GM12892 (cell line): ENCODE measurements around the gene CACNA1G.

ENCODE experiments used
- DNase-seq: peaks from one replicate; pipeline ENCODE4 v3.0.0; 2011; ENCODE audit not compliant: insufficient read length
- FAIRE-seq: peaks from 2 replicates; lab custom pipeline; 2011; peaks lifted over from hg19 to GRCh38; lab: Jason Lieb, UNC
- POLR2A ChIP-seq: IDR thresholded peaks from 2 replicates; pipeline ENCODE4 v1.6.1; 2011; ENCODE audit warnings: low read depth, low read length, control low read depth
- POLR2AphosphoS5 ChIP-seq: IDR thresholded peaks from 2 replicates; pipeline ENCODE4 v1.6.1; 2011; ENCODE audit warnings: low read depth, low read length, control low read depth
- TAF1 ChIP-seq: IDR thresholded peaks from 2 replicates; pipeline ENCODE4 v1.6.1; 2011; ENCODE audit warnings: low read depth, mild to moderate bottlenecking, control low read depth, low read length, borderline replicate concordance

CACNA1G gene

GRCh38 chr17:50523208-50523607 is 37.3 kb upstream of the CACNA1G start:
- no peak for FAIRE-seq
- TF ChIP-seq TAF1 = no peak
- no peak for TF ChIP-seq POLR2AphosphoS5
- no peak for TF ChIP-seq POLR2A
- no peak for DNase-seq

GRCh38 chr17:50524838-50525237 is 35.7 kb upstream of the CACNA1G start:
- DNase-seq = no peak
- TF ChIP-seq TAF1 (no peak), POLR2A (no peak), POLR2AphosphoS5 (no peak)
- no peak for FAIRE-seq

DNA sequence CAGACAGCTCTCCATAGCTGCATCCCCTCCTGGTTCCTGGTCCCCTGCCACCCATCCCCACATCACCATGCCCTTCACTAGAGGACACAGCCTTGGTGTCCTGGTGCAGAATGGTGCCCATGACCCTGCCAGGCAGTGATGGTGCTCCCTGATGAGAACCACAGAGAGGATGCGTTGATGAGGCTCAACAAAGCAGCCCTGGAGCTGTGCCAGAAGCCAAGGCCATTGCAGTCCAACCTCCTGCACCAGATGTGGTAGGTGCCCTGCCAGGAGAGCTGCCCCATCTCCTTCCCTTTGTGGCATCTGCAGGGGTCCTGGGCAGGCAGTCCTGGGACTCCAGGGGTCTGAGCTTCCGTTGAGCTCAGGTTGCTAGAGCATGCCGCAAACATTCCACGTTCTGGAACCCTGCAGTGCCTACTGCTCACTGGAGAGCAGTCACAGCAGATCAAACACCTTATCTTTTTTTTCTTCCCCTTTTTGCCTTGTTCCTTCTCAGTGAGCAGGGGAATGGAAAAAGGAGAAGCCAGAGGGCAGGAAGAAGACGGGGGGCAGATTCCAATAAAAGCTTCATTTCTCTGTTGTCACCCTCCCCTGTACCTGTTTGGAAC is 33.3 kb upstream of the CACNA1G start:
- TF ChIP-seq POLR2AphosphoS5 (no peak), TAF1 (no peak), POLR2A (no peak)
- DNase-seq = no peak
- no peak for FAIRE-seq

- FAIRE-seq (no peak), DNase-seq (no peak)
- TF ChIP-seq TAF1 = no peak
- TF ChIP-seq POLR2AphosphoS5 = no peak
- TF ChIP-seq POLR2A = no peak
Measured at GRCh38 chr17:50527949-50528474, 32.5 kb upstream of the CACNA1G start.

- DNase-seq = no peak
Measured at GRCh38 chr17:50529849-50530248, 30.7 kb upstream of the CACNA1G start.

GRCh38 chr17:50531428-50532025 is 29.0 kb upstream of the CACNA1G start:
- no peak for DNase-seq
- no peak for TF ChIP-seq POLR2AphosphoS5
- TF ChIP-seq TAF1 = no peak
- TF ChIP-seq POLR2A = no peak
- no peak for FAIRE-seq

More at GRCh38 chr17:50529849-50530248, 30.7 kb upstream of the CACNA1G start:
- TF ChIP-seq POLR2A (no peak), TAF1 (no peak), POLR2AphosphoS5 (no peak)
- FAIRE-seq = no peak

GRCh38 chr17:50532452-50533024 is 28.0 kb upstream of the CACNA1G start, which contains the start of gene EPN3:
EPN3 (plus strand) TSS chr17:50532735; CDS start chr17:50536557, 3,822 bp downstream.
- TF ChIP-seq POLR2A = no peak
- no peak for TF ChIP-seq TAF1
- TF ChIP-seq POLR2AphosphoS5 = no peak
- DNase-seq (no peak), FAIRE-seq (no peak)

DNA sequence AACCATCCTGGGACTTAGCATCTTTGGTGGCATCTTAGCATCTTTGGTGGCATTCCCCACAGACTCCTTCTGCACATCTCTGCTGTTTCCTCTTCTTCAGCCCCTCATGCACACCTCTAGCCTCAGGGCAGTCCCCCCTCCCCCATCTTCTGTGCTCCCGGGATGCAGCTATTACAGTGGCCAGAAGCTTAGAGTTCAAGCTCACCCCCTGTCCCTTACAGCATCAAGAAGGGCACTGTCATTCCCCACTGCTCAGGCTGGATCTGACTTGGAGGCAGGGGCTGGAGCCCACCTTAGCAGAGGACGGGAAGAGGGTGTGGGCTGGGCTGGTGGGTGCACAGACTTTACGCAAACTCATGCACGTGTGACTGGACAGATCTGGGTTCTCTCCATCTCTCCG is 27.3 kb upstream of the CACNA1G start:
- TF ChIP-seq POLR2A (no peak), POLR2AphosphoS5 (no peak), TAF1 (no peak)
- FAIRE-seq (no peak), DNase-seq (no peak)

DNA sequence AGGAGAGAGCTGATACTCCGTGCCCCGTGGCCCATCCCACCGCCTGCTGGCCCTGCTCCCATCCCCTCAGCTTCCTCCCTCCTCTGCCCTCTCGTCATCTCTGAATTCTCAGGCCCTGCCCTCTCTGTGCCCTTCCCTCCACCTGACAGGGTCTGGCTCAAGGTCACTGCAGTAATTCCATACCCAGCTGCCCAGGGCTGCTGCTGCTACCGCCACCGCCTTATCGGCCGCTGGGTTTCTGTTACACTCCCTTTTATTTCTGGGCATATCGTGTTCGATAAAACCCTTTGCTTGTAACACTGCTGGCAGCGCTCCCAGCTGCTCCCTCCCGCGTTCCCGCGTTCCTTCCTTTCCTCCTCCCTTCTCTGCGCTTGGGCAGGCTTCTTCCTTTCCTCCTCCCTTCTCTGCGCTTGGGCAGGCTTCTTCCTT is 26.8 kb upstream of the CACNA1G start:
- TF ChIP-seq TAF1 = no peak
- no peak for FAIRE-seq
- DNase-seq = no peak

DNA sequence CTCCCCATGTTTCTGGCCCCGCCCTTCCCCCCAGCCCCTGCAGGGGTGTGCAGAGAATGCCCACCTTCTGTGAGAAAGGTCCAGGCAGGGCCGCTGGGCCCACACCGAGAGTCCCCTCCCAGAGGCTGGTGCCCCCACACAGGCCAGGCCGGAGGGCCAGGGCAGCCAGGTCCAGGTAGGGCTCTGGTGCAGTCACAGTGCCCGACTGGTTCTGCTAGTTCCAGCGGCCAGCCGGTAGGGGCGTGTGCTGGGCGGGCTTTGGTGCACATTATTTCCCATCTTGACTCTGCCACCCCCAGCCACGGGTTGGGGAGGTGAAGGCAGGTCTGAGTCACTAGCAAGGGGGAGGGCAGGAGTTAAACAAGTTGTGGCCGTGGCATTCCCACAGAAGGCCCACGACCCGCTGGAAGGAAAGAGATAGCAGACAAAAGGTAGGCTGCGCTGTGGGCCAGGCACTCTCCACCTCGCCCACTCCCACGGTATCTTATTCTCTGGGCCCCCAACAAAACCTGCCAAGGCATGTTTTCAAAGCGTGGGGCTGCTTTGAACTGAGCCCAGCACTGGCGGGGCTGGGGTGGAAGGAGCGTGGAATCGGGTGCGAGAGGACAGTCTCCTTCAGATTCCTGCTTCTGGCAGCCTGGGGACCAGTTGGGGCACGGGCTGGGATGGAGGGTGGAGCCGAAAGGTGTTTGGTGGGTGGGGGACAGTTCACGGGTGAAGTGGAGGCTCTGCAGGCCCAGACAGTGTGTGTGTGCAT is 26.1 kb upstream of the CACNA1G start:
- FAIRE-seq = no peak
- no peak for TF ChIP-seq TAF1
- no peak for TF ChIP-seq POLR2AphosphoS5
- no peak for TF ChIP-seq POLR2A
- DNase-seq = no peak

GRCh38 chr17:50534979-50535326 is 25.6 kb upstream of the CACNA1G start:
- TF ChIP-seq POLR2AphosphoS5 (no peak), POLR2A (no peak), TAF1 (no peak)
- DNase-seq (no peak), FAIRE-seq (no peak)

- no peak for FAIRE-seq
Measured at GRCh38 chr17:50535407-50535806, 25.1 kb upstream of the CACNA1G start.

More at GRCh38 chr17:50535407-50535806, 25.1 kb upstream of the CACNA1G start:
- DNase-seq = no peak
- TF ChIP-seq POLR2A = no peak
- TF ChIP-seq POLR2AphosphoS5 = no peak
- no peak for TF ChIP-seq TAF1
